ENCODE data around the gene DOCK7. TPM values are rescaled to one million over a fixed set of nuclear protein-coding genes. Genes with fewer than 3 reads are reported as not detected.
A peak's percentile ranks its signal among the peaks of the same experiment; 100 is the strongest.
"Not testable (repeated sequence)": the region's sequence is repeated elsewhere in the genome, so short reads cannot be mapped to it uniquely, and the experiment has no call there.

Gene DOCK7, protein sequence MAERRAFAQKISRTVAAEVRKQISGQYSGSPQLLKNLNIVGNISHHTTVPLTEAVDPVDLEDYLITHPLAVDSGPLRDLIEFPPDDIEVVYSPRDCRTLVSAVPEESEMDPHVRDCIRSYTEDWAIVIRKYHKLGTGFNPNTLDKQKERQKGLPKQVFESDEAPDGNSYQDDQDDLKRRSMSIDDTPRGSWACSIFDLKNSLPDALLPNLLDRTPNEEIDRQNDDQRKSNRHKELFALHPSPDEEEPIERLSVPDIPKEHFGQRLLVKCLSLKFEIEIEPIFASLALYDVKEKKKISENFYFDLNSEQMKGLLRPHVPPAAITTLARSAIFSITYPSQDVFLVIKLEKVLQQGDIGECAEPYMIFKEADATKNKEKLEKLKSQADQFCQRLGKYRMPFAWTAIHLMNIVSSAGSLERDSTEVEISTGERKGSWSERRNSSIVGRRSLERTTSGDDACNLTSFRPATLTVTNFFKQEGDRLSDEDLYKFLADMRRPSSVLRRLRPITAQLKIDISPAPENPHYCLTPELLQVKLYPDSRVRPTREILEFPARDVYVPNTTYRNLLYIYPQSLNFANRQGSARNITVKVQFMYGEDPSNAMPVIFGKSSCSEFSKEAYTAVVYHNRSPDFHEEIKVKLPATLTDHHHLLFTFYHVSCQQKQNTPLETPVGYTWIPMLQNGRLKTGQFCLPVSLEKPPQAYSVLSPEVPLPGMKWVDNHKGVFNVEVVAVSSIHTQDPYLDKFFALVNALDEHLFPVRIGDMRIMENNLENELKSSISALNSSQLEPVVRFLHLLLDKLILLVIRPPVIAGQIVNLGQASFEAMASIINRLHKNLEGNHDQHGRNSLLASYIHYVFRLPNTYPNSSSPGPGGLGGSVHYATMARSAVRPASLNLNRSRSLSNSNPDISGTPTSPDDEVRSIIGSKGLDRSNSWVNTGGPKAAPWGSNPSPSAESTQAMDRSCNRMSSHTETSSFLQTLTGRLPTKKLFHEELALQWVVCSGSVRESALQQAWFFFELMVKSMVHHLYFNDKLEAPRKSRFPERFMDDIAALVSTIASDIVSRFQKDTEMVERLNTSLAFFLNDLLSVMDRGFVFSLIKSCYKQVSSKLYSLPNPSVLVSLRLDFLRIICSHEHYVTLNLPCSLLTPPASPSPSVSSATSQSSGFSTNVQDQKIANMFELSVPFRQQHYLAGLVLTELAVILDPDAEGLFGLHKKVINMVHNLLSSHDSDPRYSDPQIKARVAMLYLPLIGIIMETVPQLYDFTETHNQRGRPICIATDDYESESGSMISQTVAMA (N-terminal part only)
- 78.5 and 102 TPM in 2 replicates for total RNA-seq (2014; rRNA removed; shearing (Covaris generic))

DNA sequence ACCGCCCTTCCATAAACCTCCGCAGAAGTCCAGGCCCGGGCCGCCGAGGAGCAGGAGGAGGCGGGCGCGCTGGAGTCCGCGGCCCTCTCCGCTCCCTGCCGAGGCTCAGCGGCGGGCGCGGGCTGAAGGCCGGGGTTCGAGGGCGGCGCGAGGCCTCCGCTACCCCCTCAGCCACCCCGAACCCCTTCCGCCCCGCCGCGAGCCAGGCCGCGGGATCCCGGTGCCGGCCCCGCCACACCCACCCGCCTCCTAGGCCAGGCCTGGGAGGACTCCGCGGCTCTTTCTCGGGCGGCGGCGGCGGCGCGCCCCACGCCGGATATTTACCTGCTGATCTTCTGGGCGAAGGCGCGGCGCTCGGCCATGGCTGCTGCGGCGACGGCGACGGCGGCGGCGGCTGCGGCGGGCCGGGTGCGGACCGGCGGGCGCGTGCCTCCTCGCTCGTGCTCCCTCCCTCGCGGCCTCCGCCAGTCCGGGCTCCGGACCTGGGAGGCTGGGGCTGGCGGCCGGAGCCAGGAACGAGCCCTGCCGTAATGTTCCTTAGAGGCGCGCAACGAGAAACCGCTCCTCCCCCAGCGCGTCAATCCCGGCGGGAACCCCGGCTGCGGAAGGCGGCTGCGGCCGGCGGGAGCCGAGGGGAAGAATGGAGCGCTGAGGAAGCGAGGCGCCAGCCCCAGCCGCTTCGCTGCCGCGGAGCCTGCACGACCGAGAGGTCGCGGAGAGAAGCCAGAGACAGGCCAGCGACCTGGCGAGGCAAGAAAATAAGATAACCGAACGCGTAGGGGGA lies at the start of gene DOCK7:
Gene DOCK7 (minus strand): TSS at position 484 of the 784 bp plus-strand sequence. CDS start 122 bp downstream, at position 362.
- DNase-seq (ENCODE audit: low read depth) = peak; percentile 79

DNA sequence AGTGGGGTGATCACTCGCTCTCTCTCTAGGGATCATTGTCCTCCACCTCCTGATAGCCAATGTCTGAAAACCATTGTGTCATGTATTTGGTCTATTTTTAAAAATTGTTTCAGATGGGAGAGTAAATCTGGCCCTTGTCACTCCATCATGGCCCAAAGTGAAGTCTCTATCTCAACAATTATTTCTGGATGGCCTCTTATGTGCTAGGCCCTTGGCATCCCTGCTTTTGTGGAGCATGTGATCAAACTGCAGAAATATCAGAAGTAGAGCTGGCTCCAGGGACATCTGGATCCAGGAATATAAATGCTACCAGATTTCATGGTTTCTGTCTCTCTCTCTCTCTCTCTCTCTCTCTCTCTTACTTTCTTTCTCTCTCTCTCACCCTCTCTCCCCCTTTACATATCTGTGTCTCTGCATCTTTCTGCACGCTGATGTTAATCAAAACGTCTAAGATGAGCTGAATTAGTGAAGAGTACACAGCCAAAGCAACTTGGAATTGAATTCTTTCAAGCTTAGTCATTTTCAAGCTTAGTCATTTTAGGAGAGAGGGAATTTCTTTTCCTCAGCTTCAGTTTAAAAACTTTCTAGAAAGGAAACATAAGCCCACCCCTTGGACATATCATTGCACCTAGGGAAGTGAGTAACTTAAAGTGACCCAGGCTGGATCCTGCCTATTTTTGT lies 47.4 kb upstream of the DOCK7 start:
- peak; percentile 86 for DNase-seq (ENCODE audit: low read depth)

DNA sequence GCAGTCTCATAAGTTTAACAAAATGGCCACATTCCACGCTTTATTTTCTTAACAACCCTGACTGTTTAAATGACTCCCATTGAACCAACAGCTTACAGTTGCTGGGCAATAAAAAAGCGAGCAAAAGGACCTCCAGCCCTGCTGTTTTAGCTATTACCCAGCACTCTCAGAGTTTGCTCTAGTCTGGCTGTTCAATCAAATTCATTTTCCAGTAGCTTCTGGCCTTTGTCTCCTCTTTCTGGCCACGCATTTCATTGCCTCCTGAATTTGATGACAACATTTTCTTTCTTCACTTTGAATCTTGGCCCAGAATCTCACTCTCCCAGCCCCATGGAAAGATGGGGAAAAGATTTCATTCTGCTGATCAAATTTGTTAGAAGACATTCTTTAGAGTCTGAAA lies 44.1 kb upstream of the DOCK7 start:
- no peak for DNase-seq (ENCODE audit: low read depth)

DNA sequence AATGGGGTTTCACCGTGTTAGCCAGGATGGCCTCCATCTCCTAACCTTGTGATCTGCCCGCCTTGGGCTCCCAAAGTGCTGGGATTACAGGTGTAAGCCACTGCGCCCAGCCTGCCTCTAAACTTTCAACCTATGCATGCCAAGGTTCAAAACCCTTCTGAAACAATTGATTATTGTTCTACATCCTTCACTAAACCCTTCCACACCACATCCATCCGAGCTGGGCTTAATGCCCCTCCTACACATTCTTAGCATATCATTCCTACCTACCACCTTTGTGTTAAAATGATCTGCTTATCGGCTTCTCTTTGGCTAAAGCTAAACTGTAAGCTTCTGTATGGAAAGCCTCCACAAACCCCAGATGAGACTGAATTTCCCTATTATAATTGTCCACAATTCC lies 40.8 kb upstream of the DOCK7 start:
- DNase-seq (ENCODE audit: low read depth) = no peak

DNA sequence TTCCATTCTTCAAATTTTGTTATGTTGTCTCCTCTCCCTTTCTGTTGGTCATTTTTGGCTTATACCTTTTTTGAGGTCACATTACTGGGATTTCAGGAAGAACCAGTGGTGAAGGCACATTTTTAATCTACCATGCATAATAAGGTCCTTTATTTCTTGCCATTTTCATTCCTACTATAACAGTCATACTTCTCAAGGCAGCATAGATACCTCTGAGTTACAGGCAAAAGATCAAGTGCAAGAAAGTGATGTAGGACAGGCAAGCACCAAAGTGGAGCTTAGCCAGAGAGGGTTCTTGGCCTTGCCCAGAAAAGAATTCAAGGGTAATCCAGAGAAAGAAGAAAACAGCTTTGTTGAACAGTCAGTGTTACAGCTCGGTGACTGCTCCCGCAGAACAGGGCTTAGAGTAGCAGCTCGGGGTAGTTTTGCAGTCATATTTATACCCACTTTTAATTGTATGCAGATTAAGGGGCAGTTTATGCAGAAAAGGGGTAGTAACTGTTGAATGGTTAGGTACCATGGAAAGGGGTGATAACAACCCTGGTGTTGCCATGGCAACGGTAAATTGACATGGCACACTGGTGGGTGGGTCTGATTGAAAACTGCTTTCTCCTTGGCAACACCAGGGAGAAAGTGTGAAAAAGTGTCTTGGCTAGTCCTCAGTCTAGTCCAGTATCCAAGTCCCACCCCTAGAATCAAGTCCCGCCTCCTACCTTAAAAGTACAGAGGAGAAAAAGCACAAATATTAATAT lies 39.6 kb upstream of the DOCK7 start:
- no peak for DNase-seq (ENCODE audit: low read depth)

DNA sequence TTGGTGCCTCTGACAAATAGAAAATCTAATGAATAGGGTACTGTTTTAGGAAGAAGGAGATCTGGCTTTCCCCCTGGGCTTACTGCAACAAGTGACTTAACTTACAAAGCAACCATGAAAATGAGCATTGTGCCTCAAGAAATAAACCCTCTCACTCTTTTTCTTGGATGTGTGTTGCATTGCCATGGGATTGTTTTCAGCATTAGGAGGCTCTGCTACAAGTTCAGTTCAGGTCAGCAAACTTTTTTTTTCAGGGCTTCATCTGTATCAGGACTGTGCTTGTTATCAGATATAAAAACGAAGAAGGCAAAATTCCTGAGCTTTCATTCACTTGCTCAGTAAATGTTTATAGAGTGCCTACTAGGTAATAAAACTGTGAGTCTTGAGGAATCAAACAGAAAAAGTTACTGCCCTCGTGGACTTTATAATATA lies 37.8 kb upstream of the DOCK7 start:
- peak; percentile 35 for DNase-seq (ENCODE audit: low read depth)

DNA sequence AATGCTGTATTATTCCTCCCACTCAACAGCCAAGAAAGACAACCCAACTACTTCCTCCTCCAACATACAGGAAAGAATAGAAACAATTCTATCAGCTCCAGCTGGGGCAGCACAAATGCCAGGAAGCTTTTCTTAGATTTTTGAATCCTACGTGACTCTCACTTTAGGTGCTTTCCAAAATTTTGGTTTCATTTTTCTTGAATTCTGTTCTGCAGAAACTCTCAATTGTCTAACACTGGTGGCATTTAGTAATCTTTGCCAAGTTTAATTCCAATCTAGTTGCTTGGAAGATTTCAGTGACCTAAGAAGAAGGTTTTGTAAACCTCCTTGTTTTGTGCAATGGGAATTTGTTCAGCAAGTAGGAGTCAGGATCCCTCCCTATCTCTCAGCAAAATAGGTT lies 37.1 kb upstream of the DOCK7 start:
- DNase-seq (ENCODE audit: low read depth) = peak; percentile 48

DNA sequence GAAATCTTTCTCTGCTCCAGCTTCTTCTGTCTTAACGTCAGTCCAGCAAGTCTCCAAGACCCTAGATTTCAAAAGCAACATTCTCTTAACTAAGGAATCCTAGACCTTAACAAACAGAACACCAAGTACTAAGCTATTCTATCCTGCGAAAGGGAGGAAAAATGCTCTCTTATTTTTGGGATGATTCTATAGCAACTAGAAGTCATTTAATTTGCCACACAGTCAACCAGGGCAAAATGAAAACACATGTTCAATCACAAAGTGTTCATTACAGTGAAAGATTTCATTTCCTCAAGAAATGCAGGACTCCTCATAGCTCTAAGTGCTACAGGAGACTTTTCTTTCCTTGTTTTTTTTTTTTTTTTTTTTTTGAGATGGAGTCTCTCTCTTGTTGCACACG lies 36.2 kb upstream of the DOCK7 start:
- peak; percentile 35 for DNase-seq (ENCODE audit: low read depth)

DNA sequence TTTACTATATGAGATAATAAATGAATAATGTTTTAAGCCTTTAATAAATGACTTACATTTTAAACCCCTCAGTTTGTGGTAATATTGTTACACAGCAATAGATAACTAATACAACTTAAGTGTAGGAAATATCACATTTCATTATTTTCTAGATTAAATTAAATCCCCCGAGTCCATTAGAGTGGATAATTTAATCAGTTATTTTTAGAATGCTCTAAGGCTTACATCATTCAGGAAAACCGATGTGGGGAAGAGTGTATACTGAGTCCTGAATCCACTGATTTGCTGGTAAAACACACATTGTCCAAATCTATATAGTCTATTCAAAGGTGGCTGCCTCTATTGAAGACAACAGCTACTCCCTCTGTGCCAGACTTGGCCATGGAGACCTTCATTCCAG lies 35.7 kb upstream of the DOCK7 start:
- DNase-seq (ENCODE audit: low read depth) = no peak

DNA sequence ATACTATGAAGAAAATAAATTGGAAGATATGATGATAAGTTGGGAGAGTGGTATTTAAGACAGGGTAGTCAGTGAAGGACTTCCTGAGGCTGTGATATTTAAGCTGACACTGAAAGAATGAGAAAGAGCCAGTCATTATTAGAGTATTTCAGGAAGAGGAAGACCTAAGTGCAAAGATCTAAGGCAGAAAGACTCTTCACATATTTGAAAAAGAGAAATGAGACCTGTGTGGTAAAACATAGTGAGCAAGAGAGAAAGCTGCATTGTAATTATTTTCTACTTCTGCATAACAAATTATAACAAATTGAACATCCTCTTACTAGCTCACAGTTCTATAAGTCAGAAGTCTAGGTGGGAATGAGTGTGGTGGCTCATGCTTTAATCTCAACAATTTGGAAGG lies 34.6 kb upstream of the DOCK7 start:
- DNase-seq (ENCODE audit: low read depth) = no peak

DNA sequence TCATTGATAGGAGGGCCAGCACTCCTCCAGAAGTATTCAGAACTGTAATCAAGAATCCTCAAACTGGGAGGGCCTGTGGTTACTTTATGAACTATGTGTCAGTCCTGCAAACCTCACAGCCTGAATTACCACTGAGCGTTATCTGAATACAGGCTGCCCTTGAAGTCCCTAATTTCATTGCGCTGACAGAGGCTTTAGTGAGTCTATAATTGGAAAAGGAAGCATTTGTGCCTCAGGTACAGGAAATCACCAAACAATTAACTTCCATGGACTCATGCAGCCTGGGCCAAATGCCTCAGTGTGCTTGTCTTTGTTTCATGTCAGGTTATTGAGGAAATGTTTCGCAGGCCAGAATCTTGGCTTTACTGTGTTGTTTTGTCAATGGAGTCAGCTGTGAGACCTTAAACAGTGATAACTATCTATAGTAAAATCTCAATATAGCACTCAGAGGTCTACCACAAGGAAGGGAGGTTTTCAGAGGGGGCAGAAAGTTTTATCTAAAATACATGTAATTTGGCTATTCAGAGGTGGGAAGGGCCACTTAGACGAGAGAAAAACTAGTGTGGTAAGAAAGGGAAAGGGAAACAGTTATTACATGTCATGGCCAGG lies 32.9 kb upstream of the DOCK7 start:
- peak; percentile 15 for DNase-seq (ENCODE audit: low read depth)

DNA sequence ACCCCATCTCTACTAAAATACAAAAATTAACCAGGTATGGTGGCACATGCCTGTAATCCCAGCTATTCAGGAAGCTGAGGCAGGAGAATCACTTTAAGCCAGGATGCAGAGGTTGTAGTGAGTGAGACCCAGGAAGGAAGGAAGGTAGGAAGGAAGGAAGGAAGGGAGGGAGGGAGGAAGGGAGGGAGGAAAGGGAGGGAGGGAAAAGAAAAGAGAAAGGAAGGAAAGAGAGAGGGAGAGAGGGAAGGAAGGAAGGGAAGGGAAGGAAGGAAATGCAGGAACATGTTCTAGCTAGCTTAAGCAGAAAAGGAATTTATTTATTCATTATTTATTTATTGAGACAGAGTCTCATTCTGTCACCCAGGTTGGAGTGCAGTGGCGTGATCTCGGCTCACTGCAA lies 30.2 kb upstream of the DOCK7 start:
- not testable (repeated sequence) for DNase-seq (ENCODE audit: low read depth)

DNA sequence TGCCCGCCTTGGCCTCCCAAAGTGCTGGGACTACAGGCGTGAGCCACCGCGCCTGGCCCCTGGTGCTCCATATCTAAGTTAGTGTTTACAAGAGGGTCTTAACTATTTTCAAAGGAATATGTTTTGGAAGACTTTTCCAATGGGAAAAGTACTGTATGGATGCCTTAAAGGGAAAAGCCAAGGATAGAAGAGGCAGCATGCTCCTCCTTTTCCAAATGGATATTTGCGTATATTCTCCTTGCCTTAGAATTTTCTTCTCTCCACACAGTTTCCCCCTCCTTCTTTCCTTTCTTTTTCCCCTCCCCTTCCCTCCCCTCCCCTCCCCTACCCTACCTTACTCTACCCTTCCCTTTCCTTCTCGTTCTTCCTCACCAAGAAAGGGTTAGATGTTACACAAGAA lies 29.3 kb upstream of the DOCK7 start:
- DNase-seq (ENCODE audit: low read depth) = no peak

DNA sequence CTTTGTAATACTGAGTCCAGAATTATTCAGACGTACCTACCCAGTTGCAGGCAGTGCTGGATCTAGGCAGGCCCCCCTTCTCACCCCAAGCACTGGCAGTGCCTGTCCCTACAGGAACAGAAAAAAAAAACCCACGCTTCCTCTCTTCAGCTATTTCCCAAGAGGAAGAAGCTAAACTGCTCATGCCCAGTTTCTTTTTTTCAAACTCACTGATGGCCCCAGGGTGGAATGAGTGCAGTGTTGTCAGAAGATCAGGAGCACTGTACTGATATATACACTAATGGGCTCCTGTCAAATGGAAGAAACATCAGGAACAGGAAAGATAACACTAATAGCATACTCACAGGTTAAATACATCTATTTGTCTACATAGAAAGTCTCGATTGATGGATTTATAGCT lies 28.2 kb upstream of the DOCK7 start:
- DNase-seq (ENCODE audit: low read depth) = peak; percentile 35

DNA sequence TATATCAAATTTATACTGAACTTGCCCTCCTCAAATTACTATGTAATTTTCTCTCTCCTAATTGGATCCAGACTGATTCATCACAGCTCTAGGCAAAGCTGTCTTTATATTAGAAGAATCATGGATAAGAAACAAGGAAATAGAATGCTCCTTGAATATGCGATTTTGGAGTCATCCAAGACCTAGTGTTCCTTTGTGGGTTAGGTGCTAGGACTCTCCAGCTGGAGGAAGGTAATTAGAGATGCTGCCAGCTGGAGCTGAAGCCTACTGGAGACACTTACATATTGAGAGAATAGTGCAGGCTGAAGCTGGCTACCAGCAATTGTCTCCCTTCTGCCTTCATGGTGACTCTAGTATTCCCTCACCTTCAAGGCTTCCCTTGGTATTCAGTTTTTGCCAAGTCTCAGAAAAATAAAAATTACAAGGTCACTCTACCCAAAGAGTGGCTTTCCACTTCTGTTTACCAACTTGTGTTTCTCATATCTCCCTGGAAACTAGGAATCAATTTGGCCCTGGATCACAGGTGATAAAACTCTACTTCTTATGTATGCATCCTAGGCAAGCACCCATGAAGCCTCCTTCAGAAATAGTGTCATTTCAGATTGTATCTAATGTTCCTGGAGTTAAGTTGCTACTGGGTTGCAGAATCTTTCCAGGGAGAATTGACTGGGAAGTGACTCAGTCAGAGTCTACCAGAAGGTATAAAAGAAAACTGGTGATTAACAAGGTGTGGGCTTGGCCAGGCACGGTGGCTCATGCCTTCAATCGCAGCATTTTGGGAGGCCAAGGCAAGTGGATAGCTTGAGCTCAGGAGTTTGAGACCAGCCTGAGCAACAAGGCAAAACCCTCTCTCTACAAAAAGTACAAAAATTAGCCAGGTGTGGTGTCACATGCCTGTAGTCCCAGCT lies 24.4 kb upstream of the DOCK7 start:
- DNase-seq (ENCODE audit: low read depth) = no peak

DNA sequence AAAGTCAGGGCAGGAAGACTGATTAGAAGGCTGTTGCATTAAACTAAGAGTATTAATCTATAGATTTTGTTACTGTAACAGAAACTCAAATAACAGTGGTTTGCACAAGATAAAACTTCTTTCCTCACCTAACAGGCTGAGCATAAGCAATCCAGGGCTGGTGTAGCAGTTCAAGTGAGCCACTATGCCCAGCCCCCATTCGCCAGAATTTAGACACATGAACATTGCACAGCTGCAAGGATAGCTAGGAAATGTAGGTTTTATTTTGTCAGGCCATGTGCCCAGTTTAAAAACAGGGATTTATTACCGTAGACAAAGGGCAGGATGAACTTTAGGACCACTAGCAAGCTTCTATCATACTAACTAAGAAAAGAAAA lies 19.5 kb upstream of the DOCK7 start:
- DNase-seq (ENCODE audit: low read depth) = no peak

DNA sequence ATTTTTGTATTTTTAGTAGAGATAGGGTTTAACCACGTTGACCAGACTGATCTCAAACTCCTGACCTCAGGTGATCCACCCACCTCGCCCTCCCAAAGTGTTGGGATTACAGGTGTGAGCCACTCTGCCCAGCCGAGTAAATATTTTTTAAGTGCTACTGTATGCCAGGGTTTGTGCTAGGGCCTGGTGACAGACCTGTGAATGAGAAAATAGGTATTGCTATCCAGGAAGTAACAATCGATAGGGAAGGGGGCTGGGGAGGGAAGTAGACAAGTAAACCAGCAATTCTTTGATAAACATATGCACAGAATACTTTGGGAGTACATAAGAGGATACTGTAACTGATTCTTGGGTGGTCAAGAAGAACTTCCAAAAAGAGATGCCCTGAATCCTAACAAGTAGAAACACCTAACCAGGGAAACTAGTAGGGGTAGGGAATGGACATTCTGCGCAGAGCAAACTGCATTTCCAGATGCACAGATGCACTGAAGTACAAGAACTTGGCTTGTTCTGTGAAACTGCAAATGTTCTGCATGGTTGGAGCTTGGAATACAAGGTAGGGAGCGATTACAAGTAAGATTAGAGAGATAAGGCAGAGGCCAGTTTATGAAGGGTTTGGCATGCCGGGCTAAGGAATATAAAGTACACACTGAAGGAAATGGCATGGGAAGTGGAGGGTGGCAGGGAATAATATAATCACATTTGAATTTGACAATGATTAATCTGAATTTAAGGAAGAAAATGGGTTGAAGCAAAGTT lies 19.0 kb upstream of the DOCK7 start:
- DNase-seq (ENCODE audit: low read depth) = no peak

DNA sequence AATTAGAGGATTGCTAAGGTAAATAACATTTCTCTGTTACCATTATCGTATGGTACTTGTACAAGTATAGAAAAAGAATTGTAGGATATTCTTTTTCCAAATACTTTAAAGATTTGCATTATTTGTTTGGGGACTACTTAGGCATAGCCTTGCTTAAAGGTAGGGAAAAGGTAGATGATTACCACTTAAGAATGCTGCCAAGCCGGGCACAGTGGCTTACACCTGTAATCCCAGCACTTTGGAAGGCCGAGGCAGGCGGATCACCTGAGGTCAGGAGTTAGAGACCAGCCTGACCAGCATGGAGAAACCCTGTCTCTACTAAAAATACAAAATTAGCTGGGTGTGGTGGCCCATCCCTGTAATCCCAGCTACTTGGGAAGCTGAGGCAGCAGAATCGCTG lies 10.0 kb upstream of the DOCK7 start:
- DNase-seq (ENCODE audit: low read depth) = not testable (repeated sequence)
